ENCODE data around the gene RPUSD4.

RPUSD4 gene

GRCh38 chr11:126197277-126197939 lies 14.0 kb downstream of the RPUSD4 start:
- peak; percentile 3 for DNase-seq (ENCODE audit: low read depth)
- H3K4me3 ChIP-seq (ENCODE audit: low read length) = no peak overlapping the region
- no peak for TF ChIP-seq CTCF (IDR thresholded peaks at IDR 0.05; ENCODE audit: insufficient read depth, low read depth, low read length, missing control alignments)

- no peak overlapping the region for H3K4me3 ChIP-seq (ENCODE audit: low read length)
- no peak for TF ChIP-seq CTCF (IDR thresholded peaks at IDR 0.05; ENCODE audit: insufficient read depth, low read depth, low read length, missing control alignments)
- no peak for DNase-seq (ENCODE audit: low read depth)
Observed at GRCh38 chr11:126195119-126195518, 16.3 kb downstream of the RPUSD4 start.

- peak; percentile 48 for DNase-seq (ENCODE audit: low read depth)
- peak; percentile 62 for TF ChIP-seq CTCF (IDR thresholded peaks at IDR 0.05; ENCODE audit: insufficient read depth, low read depth, low read length, missing control alignments)
- no peak overlapping the region for H3K4me3 ChIP-seq (ENCODE audit: low read length)
Observed at GRCh38 chr11:126194121-126194543, 17.3 kb downstream of the RPUSD4 start.

GRCh38 chr11:126193038-126193478 lies 18.4 kb downstream of the RPUSD4 start:
- DNase-seq (ENCODE audit: low read depth) = no peak
- TF ChIP-seq CTCF (IDR thresholded peaks at IDR 0.05; ENCODE audit: insufficient read depth, low read depth, low read length, missing control alignments) = no peak
- H3K4me3 ChIP-seq (ENCODE audit: low read length) = no peak overlapping the region

- TF ChIP-seq CTCF (IDR thresholded peaks at IDR 0.05; ENCODE audit: insufficient read depth, low read depth, low read length, missing control alignments) = no peak
- DNase-seq (ENCODE audit: low read depth) = no peak
- no peak overlapping the region for H3K4me3 ChIP-seq (ENCODE audit: low read length)
Observed at GRCh38 chr11:126192361-126192760, 19.1 kb downstream of the RPUSD4 start.

- no peak for TF ChIP-seq CTCF (IDR thresholded peaks at IDR 0.05; ENCODE audit: insufficient read depth, low read depth, low read length, missing control alignments)
- H3K4me3 ChIP-seq (ENCODE audit: low read length) = no peak overlapping the region
- DNase-seq (ENCODE audit: low read depth) = no peak
Observed at GRCh38 chr11:126191379-126192073, 19.9 kb downstream of the RPUSD4 start.

Measured in epithelial cell of esophagus (primary cell).